PFSK-1 (cell line): ENCODE results near the gene ZNF830. TPM values are rescaled to one million over a fixed set of nuclear protein-coding genes. Genes with fewer than 3 reads are reported as not detected.

ENCODE experiments used
- FOXP2 ChIP-seq: optimal IDR thresholded peaks from 2 replicates; pipeline ENCODE3; 2011; ENCODE audit warnings: borderline replicate concordance, control low read depth, inconsistent platforms; ENCODE audit not compliant: insufficient read depth; ENCODE audit errors: extremely low read length, extremely low read depth
- POLR2AphosphoS5 ChIP-seq: IDR thresholded peaks from 2 replicates; pipeline ENCODE4 v1.6.1; 2012; ENCODE audit warnings: low read depth, mild to moderate bottlenecking, control low read depth, low read length, moderate library complexity
- SIN3A ChIP-seq: IDR thresholded peaks from 2 replicates; pipeline ENCODE4 v1.6.1; 2012; ENCODE audit warnings: mild to moderate bottlenecking, low read length, moderate library complexity, borderline replicate concordance; ENCODE audit not compliant: insufficient read depth
- TAF1 ChIP-seq: IDR thresholded peaks from 2 replicates; pipeline ENCODE4 v1.6.1; 2012; ENCODE audit warnings: low read length, control low read depth, borderline replicate concordance; ENCODE audit not compliant: insufficient read depth
- polyA plus RNA-seq: library from polyadenylated mRNA; unstranded; fragments of >200 nt; gene quantifications from one replicate; pipeline ENCODE4 v1.2.1, GENCODE V29; 2012; ENCODE audit warnings: low read depth, missing spikeins; ENCODE audit not compliant: insufficient read length
- TF ChIP-seq, protein P1 (sequence below), 2 experiments: IDR thresholded peaks; 2 replicates each; pipeline versions ENCODE4 v1.6.1 to v1.8.0; 2011 to 2012; ENCODE audit warnings: low read depth in 2 of 2, low read length in 2 of 2, control low read depth in 1 of 2, inconsistent platforms in 1 of 2, mild to moderate bottlenecking in 1 of 2, moderate library complexity in 1 of 2; ENCODE audit not compliant: insufficient read depth in 1 of 2

Gene ZNF830
- 11.2 TPM for polyA plus RNA-seq

- TF ChIP-seq SIN3A (no peak), TAF1 (peak; percentile 92; the same call in 1 of the 2 replicates), FOXP2 (no peak), POLR2AphosphoS5 (peak; percentile 95)
- TF ChIP-seq, protein P1, sequence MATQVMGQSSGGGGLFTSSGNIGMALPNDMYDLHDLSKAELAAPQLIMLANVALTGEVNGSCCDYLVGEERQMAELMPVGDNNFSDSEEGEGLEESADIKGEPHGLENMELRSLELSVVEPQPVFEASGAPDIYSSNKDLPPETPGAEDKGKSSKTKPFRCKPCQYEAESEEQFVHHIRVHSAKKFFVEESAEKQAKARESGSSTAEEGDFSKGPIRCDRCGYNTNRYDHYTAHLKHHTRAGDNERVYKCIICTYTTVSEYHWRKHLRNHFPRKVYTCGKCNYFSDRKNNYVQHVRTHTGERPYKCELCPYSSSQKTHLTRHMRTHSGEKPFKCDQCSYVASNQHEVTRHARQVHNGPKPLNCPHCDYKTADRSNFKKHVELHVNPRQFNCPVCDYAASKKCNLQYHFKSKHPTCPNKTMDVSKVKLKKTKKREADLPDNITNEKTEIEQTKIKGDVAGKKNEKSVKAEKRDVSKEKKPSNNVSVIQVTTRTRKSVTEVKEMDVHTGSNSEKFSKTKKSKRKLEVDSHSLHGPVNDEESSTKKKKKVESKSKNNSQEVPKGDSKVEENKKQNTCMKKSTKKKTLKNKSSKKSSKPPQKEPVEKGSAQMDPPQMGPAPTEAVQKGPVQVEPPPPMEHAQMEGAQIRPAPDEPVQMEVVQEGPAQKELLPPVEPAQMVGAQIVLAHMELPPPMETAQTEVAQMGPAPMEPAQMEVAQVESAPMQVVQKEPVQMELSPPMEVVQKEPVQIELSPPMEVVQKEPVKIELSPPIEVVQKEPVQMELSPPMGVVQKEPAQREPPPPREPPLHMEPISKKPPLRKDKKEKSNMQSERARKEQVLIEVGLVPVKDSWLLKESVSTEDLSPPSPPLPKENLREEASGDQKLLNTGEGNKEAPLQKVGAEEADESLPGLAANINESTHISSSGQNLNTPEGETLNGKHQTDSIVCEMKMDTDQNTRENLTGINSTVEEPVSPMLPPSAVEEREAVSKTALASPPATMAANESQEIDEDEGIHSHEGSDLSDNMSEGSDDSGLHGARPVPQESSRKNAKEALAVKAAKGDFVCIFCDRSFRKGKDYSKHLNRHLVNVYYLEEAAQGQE (IDR thresholded peaks at IDR 0.05; ENCODE audit: insufficient read depth in 1 of 2, low read depth in 2 of 2, low read length in 2 of 2) = 0 out of 4 replicates have a peak, but pooled peaks of 1 of the 2 experiments have one; percentile 36
Observed at GRCh38 chr17:34961093-34961911, at the start of gene ZNF830, which contains the start of gene CCT6B. TSS of gene ZNF830 (plus strand) at chr17:34961540. CDS start at chr17:34961567, 27 bp downstream. TSS of gene CCT6B (minus strand) at chr17:34961460. CDS start at chr17:34961393, 67 bp downstream.

DNA sequence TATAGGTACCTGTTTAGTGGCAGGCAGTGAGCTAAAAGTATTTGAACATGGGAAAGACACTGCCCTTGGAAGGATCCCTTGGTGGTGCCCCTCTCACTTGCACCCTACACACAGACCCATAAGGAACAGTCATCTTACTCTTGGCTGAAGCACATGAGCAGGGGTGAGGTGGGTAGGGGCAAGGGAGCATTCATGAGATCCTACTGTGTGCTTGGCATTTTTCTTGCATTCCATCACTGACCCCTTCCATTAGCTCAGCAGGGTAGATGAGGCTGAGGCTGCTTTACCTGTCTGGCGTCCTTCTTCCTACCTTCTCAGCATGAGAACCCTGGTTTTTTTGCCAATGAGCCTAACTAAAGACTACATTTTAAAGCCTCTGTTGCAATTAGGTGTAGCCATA lies 48.3 kb upstream of the ZNF830 start:
- TF ChIP-seq POLR2AphosphoS5 (no peak), SIN3A (no peak), TAF1 (no peak), FOXP2 (no peak)
- TF ChIP-seq, protein P1 (IDR thresholded peaks at IDR 0.05; ENCODE audit: insufficient read depth in 1 of 2, low read depth in 2 of 2, low read length in 2 of 2) = no peak

DNA sequence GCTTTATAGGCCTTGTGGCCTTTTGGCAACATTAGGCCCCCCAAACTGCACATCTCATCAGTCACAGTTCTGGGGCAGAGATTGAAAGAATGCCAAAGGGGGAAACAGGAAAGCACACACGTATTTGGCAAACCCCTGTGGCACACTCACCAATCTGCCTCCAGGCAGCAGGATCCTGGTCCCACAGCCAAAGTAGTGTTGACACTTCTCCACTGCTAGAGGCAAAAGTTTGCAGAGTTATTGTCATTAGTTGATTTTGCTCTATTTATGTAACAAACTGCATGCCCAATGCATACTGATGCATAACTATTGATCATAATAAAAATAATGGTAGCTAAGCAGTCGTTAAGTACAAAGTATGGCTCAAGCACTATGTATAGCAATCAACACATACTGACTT lies 45.2 kb upstream of the ZNF830 start:
- TF ChIP-seq FOXP2 (no peak), SIN3A (no peak), POLR2AphosphoS5 (no peak), TAF1 (no peak)
- TF ChIP-seq, protein P1 (IDR thresholded peaks at IDR 0.05; ENCODE audit: insufficient read depth in 1 of 2, low read depth in 2 of 2, low read length in 2 of 2) = no peak

- no peak for TF ChIP-seq TAF1
- TF ChIP-seq FOXP2 = no peak
- TF ChIP-seq POLR2AphosphoS5 = no peak
- TF ChIP-seq, protein P1 (IDR thresholded peaks at IDR 0.05; ENCODE audit: insufficient read depth in 1 of 2, low read depth in 2 of 2, low read length in 2 of 2) = no peak
- no peak for TF ChIP-seq SIN3A
Observed at GRCh38 chr17:34917381-34917780, 44.0 kb upstream of the ZNF830 start.
